HG02885 (cell line): ENCODE measurements around the gene DACH1.
"Not testable (repeated sequence)": the region's sequence is repeated elsewhere in the genome, so short reads cannot be mapped to it uniquely, and the experiment has no call there.

Experiments
- ATAC-seq: cut with Tn5 transposase; IDR thresholded peaks from one replicate; pipeline ENCODE4 v1.9.1; 2021; ENCODE audit warnings: mild to moderate bottlenecking; ENCODE audit not compliant: unreplicated experiment, poor library complexity

Gene DACH1

DNA sequence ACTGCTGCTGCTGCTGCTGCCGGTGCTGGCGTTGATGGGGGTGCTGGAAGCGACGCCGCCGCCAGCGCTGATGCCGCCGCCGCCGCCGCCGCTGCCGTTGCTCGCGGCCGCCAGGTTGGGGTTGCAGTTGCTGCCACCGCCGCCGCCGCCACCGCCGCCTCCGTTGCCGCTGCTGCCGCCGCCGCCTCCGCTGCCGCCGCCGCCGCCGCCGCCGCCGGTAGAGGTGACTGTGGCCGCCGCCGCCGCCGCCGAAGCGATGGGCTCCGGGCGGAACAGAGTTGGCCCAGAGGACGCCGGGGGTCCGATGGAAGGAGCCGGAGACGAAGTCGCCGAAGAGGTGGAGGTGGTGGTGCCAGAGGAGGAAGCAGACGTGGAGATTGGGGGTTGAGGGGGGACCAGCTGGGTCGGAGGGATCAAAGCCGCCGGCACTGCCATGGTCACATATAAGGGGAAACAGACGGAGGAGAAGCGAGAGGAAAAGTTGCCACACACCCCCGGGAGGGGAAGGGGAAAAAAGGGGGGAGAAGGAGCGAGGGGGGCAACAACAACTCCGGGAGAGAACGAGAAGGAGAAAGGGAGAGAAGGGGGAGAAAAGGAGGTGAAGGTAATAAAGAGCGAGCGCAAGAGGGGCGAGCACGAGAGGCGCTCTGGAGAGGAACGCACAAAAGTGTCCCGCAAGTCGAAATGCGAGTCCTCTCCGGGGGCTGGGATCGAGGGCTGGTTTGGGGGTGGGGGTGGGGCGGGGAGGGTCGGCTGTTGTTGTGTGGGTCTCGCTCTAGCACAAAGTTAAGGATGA, 471 bp downstream of the DACH1 start:
- peak; percentile 43 for ATAC-seq

DNA sequence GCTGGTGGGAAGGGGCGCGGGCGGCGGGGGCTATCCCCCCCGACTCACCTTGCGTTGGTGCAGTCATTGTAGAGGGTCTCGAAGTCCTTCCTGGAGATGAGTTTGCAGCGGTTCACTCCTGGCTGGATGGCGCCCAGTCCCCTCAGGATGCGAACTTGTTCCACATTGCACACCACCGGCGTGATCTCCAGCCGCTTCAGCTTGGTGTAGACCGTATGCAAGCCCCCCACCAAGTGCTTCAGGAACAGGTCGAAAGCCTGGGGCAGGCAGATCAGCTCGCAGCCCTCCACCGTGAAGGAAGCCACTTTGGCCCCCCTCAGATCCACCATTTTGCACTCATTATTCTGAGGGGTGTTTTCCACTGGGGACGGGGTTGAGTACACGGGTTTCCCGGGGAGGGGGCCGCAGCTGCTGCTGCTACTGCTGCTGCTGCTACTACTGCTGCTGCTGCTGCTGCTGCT, 1.1 kb downstream of the DACH1 start:
- peak; percentile 6 for ATAC-seq

DNA sequence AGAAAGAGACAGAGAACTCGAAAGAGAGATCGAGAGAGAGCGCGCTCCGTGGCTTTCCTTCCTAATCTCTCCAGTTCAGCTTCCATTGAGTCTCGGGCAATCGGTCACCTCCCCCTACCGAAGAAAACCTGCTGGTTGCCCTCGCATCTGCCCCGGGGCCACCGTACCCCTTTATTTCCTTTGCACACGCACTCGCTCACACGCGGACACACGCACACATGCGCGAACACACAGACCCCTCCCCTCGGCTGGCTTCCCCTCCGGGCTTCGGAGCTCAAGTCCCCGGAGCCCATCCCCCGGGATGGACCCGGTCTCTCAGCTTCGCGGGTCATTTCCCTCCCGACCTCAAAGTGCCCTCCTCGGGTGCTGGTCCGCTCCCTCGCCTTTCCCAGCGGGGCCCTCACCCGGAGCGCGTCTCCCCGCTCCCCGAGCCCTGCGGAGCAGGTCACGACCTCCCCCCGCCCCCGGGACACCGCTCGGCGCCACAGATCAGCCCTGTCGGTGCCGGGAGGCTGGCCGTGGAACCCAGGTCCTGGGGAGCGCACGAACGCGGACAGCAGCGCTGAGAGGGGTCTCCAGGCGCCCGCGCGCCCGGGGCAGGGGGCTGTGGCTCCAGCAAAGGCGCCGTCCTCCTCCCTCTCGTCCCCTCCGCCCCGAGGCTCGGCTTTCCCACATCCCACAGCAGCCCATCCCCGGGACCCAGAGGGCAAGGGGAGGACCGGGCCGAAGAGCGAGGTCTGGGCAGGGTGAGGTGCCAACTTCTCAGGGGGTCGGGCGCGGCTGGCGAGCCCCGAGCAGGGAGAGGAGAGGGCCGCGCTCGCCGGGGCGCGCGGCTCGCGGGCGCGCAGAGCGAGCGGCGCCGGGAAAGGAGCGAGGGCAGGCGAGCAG, 1.8 kb downstream of the DACH1 start:
- no peak for ATAC-seq

- no peak for ATAC-seq
These were observed 2.7 kb downstream of the DACH1 start for GRCh38 chr13:71864094-71864985.

DNA sequence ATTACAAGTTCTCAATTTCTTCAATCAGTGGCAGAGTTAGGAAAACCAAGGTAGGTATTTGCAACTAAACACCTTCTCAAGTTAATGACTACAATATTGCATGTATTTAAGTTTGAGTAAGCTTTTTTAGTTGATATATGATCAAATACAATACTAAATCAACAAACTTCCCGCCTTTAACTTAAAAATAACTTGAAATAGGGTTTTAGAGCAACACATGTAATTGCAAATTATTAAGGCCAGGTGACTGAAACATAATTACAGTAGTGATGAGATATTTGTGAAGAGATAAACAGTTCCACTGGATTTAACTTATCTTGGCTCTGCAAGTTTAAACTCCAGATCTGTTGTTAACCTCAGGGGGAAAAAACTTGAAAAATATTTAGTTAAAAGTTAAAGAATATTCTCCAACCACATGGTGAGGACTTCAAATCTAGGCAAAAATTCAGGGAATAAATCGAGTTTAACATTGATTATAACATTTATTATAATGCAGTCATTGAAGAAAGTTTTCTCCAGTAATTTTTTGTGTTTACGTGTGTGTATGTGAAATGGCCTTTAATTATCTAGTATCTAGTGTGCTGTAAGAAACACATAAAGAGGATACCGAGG, 3.6 kb downstream of the DACH1 start:
- ATAC-seq, result no peak

DNA sequence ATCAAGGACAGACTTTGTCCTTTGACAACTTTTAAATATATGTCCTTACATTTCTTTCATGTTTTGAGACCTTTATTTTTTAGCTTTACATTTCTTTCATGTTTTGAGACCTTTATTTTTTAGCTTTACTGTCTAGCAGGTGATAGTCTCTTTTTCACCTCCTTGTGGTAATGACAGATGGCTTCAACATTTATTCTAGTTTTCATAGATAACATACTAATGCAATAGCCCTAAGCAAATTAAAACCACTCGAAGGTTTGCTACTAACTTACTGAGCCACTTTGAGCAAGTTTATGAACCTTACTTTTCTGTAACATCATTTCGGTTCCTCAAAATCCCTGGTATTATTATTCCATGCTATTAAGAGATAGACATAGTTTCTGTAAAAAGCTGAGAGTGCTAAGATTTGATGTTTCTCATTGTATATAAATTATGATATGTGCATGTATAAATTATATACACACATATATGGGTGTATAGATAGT, 4.5 kb downstream of the DACH1 start:
- ATAC-seq, result no peak

DNA sequence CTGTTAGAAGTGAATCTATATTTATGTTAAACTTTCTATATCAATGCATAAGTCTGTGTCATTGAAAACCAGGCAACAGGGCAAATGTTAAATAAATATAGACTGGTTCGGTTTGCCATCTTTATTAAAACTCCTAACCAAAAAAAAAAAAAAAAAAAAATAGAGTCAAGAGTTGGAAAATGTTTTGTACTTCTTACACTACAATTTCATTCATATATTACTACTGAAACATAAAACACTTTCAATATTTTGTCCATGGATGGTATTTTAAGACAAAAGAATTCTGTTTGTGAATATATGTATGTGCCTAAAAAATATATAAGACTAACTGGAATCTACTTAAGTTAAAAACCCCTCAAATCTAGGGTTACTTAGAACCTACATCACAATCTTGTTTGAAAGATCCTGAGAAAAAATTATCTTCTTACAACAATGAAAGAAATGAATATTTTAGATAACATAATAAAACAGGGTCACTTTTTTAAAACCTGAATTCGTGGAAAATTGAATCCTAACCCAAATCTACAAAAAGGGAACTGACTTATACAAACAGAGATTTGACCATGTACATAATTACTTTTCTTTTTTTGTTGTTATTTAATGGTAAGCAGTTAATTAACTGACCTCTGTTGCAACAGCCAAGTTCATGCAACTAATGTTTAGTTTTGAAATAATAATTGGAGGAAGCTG, 5.1 kb downstream of the DACH1 start:
- ATAC-seq, result no peak

DNA sequence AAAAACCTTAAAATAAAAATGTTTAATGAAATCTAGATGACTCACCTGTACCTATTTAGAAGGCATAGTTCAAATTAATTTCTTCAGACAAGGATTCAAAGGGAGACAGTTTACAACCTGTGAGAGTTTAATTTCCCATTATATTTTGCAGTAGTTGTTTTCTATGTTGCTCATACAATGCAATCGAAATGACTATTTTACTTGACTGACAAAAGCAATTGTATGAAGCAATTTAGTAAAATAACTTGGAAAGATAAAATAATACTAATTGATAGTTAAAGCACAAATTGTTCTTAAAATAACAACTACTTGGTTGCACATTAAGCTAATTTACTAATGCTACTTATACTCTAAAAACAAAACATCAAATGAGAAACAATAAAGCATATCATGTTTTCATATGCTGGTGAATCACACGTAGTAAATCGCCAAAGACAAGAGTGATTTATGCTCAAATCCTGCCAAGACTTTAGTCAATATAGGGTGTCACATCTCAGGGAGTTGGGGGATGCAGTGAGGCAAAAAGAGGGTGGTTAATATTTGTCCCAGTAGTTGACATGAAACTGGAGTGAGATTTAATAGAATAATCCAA, 6.4 kb downstream of the DACH1 start:
- no peak for ATAC-seq

DNA sequence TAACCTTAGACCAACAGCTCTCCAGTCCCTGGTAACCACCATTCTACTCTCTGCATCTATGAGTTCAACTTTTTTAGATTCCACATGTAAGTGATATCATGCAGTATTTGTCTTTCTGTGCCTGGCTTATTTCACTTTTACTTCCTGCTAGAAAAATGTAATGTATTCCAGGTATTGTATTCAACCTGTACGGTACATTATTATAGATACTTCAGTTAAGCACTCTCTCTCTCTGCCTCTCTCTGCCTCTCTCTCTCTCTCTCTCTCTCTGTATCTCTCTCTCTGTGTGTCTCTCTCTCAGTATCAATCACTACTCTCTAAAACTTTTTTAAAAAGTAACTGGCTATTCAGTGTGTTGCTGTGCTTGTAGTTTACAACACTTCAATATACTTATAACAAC, 8.4 kb downstream of the DACH1 start:
- no peak for ATAC-seq

DNA sequence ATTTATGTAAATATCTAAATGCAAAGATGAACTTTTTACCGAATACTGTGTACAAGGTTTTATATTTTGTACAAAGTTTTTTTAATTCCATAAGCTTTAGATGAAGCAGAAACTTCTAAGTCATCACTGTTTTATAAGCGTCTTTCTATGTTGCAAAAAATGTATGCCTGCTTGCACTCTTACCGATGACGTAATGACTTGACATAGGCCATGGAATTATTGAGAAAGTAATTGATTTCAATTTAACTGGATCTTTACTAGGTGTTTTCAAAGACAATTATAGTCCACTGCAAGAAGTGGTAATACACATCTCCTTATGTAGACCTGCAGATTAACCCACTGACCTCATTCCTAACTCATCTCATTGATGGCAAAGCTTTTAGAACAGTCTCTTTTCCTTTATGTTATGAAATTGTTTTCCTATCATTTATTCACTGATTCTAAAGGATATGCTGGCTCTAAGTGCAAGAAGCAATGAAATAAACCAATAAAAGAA, 10.4 kb downstream of the DACH1 start:
- no peak for ATAC-seq

DNA sequence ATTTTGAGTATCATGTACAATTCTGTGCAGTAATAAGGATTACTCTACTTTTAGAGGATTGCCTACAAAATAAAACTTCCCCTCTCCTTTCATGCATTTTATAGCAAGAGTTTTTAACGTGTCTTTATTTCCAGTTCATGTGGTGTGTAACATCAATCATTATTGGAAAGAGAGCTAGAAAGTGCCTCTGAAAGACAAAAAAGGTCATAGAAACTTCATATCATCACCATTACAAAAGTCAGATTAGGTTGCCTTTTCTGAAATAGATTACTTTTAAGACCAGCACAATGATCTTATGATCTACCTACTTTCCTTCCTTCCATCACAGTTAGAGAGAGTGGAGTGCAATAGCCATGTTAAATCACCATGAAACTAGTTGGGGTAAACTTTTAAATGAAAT, 12.6 kb downstream of the DACH1 start:
- no peak for ATAC-seq

DNA sequence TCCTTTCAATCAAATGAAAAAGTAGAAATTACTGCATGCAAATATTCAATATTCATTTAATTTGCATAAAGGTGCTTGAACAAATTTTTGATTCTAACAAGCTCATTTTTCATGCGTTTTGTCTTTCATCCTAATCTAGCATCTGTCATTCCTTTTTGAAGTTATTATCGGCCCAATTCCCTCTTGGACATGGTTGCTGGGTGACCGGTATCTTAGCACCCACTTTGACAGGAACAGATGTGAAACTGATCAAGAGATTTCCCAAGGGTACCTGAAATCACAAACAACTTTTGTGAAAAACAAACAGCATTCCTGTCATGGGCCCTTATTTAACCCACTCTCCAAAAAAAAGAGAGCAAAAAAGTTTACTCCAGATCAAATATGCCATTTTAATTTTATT, 13.3 kb downstream of the DACH1 start:
- ATAC-seq, result no peak

DNA sequence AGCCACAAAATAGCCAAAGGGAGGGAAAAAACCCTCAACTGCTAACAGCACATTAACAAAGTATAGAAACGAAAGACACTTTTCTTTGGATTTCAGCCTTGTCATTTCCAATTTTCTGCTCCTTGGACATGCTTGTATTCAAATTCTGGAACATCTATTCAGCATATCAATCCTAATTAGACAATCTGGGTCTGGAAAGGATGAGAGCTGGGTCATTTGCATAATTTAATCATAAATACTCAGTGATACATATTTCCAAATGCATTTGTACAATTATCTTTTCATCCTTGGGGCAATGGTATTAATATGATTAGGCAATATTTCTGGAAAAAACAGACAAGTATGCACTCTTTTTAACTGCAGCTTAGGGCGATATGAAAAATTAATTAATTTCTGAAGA, 14.3 kb downstream of the DACH1 start:
- ATAC-seq, result no peak

DNA sequence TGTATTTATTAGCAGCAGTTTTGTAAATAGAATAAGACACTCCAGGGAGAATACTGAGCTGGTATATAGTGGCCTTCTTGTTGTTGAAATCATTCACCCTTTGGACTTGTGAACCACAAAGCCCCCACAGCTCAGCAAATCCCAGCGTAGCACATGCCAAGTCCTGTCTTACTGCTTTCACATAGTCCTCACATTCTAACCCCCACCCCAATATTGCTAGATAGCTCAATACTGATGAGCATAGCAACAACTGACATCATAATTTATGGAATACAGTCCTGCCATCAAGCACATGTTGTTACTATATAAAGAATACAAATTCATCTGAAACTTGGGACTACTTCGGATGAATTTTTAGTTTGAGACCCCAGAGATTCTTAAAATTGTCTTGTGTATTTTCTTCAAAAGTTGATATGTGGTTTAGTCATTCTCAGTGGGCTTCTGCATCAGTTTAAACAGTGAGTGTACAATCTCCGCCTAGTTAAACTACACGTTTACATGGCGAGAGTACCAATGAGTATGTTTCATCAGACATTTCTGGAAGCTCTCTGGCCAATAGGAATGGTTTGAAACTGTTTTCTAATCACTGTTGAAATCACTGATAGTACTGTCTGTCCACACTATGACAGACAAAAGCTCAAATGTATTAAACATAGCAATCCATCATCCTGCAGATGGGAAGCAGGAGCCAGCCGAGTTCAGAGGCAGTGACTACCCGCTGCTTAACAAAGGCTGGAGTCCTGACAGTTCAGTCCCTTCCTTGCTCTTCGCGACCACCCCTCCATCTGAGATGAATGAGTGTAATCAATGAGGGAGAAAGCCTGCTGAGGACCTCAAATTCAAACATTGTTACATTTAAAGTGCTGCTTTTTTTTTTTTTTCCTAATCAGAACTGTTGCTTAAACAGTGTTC, 15.2 kb downstream of the DACH1 start:
- ATAC-seq, result no peak

DNA sequence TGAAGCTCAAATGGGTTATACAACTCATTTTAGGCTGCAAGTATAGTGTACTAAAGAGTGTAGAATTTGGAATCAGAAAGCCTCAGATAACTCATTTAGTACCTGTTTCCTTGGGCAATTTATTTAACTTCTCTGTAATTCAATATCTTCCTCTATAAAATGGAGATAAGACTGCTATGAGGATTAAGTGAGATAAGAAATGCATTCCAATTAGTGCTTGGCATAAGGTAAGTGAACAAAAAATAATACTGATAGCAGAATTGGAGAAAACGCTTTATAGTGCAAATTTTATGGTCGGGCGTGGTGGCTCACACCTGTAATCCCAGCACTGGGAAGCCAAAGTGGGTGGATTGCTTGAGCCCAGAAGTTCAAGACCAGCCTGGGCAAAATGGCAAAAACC, 25.0 kb downstream of the DACH1 start:
- ATAC-seq, result no peak

DNA sequence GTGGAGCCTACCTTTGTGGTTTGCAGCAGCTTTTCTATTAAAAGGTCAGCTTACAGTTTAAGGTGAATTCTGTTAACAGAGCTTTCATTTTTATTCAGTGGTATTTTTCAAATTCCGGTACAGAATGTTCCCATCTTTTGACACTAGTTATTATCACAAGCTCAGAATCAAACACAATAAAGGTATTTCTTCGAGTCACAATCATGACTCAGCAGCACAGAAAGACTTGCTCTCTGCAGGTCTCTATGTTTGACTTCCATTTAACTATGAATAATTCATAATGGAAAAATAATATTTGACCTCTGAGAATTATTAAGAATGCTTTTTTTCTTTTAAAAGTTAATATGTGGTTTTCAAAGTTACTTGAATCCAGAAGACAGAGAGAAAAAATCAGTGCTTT, 28.2 kb downstream of the DACH1 start:
- no peak for ATAC-seq

DNA sequence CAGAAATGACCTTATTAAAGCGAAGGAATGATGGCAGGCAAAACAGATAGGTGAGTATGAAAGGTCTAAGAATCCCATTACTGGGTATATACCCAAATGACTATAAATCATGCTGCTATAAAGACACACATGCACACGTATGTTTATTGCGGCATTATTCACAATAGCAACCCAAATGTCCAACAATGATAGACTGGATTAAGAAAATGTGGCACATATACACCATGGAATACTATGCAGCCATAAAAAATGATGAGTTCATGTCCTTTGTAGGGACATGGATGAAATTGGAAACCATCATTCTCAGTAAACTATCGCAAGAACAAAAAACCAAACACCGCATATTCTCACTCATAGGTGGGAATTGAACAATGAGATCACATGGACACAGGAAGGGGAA, 29.4 kb downstream of the DACH1 start:
- ATAC-seq, result not testable (repeated sequence)

GRCh38 chr13:71831716-71832115, 35.3 kb downstream of the DACH1 start:
- no peak for ATAC-seq
